Mesothelial cell of epicardium (in vitro differentiated cells): ENCODE measurements around the gene ATRIP. TPM values are rescaled to one million over a fixed set of nuclear protein-coding genes. Genes with fewer than 3 reads are reported as not detected.

Experiments used
- DNase-seq, 2 experiments: peaks; one replicate each; pipeline ENCODE4 v3.0.0; 2021; ENCODE audit warnings: low spot score in 2 of 2; ENCODE audit not compliant: unreplicated experiment in 2 of 2
- H3K27ac Mint-ChIP-seq: 2 replicates; pipeline ENCODE4 v1.8.0; 2021; ENCODE audit warnings: mixed read lengths
- H3K27me3 Mint-ChIP-seq: 2 replicates; pipeline ENCODE4 v1.8.0; 2021; ENCODE audit warnings: low read depth, mixed read lengths
- H3K36me3 Mint-ChIP-seq: 2 replicates; pipeline ENCODE4 v1.8.0; 2021; ENCODE audit warnings: mixed read lengths
- H3K4me1 Mint-ChIP-seq: 2 replicates; pipeline ENCODE4 v1.8.0; 2021; ENCODE audit warnings: mixed read lengths
- H3K4me3 Mint-ChIP-seq: 2 replicates; pipeline ENCODE4 v1.8.0; 2021; ENCODE audit warnings: mild to moderate bottlenecking, moderate library complexity, mixed read lengths
- H3K9me3 Mint-ChIP-seq: 2 replicates; pipeline ENCODE4 v1.8.0; 2021; ENCODE audit warnings: mixed read lengths
- total RNA-seq: library from RNA; stranded (reverse); gene quantifications from 3 replicates; pipeline ENCODE4 v1.2.1, GENCODE V29; 2021
- TF ChIP-seq, protein P1 (sequence below): fragments of 200-600 bp; sonication (generic); IDR thresholded peaks from one replicate; pipeline ENCODE4 v1.5.0; 2021; ENCODE audit warnings: antibody characterized with exemption; ENCODE audit not compliant: unreplicated experiment

The ATRIP gene
- total RNA-seq, 1 donor from 2014 or later, result 12.0 TPM

- no peak for DNase-seq
- Mint-ChIP-seq H3K36me3 (no peaks in the 10 kb centered on the region), H3K27me3 (no peaks in the 10 kb centered on the region), H3K4me3 (no peak overlapping the region), H3K9me3 (no peaks in the 10 kb centered on the region), H3K4me1 (peaks cover 5% of the 10 kb centered on the region), H3K27ac (no peak overlapping the region)
- TF ChIP-seq, protein P1, sequence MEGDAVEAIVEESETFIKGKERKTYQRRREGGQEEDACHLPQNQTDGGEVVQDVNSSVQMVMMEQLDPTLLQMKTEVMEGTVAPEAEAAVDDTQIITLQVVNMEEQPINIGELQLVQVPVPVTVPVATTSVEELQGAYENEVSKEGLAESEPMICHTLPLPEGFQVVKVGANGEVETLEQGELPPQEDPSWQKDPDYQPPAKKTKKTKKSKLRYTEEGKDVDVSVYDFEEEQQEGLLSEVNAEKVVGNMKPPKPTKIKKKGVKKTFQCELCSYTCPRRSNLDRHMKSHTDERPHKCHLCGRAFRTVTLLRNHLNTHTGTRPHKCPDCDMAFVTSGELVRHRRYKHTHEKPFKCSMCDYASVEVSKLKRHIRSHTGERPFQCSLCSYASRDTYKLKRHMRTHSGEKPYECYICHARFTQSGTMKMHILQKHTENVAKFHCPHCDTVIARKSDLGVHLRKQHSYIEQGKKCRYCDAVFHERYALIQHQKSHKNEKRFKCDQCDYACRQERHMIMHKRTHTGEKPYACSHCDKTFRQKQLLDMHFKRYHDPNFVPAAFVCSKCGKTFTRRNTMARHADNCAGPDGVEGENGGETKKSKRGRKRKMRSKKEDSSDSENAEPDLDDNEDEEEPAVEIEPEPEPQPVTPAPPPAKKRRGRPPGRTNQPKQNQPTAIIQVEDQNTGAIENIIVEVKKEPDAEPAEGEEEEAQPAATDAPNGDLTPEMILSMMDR, result no peak
These were observed 68.1 kb downstream of the ATRIP start for GRCh38 chr3:48514431-48515227.

Other genes starting within 250 kb of the ATRIP start
- gene CAMP, start 223.2 kb upstream of the ATRIP start, total RNA-seq, result not detected in 3 replicates
- 18.9 to 24.1 TPM (median 22.3 TPM) in 3 replicates for gene ZNF589, start 205.6 kb upstream of the ATRIP start, total RNA-seq
- 27.2 to 28.6 TPM (median 27.8 TPM) in 3 replicates for gene NME6, start 145.4 kb upstream of the ATRIP start, total RNA-seq
- gene SPINK8, start 113.1 kb upstream of the ATRIP start, total RNA-seq, result not detected in 3 replicates
- 0.47 to 0.66 TPM (median 0.51 TPM) in 3 replicates for gene FBXW12, start 74.5 kb upstream of the ATRIP start, total RNA-seq
- gene PLXNB1, start 16.7 kb upstream of the ATRIP start, total RNA-seq, result 203 to 214 TPM (median 211 TPM) in 3 replicates
- 10.7 to 12.3 TPM (median 11.5 TPM) in 3 replicates for gene CCDC51, start 6.6 kb upstream of the ATRIP start, total RNA-seq
- 183 to 192 TPM (median 186 TPM) in 3 replicates for gene TMA7, start 6.5 kb upstream of the ATRIP start, total RNA-seq
- gene SHISA5, start 57.4 kb downstream of the ATRIP start, total RNA-seq, result 154 to 167 TPM (median 156 TPM) in 3 replicates
- gene PFKFB4, start 110.1 kb downstream of the ATRIP start, total RNA-seq, result 18.2 to 22.3 TPM (median 19.4 TPM) in 3 replicates
- 0.22 to 0.60 TPM (median 0.57 TPM) in 3 replicates for gene UCN2, start 117.0 kb downstream of the ATRIP start, total RNA-seq
- 14.1 to 19.2 TPM (median 15.0 TPM) in 3 replicates for gene COL7A1, start 148.6 kb downstream of the ATRIP start, total RNA-seq
- 161 to 171 TPM (median 164 TPM) in 3 replicates for gene UQCRC1, start 162.9 kb downstream of the ATRIP start, total RNA-seq
- 0.84 TPM in 1 of 3 replicates, not detected in the others for gene TMEM89, start 175.0 kb downstream of the ATRIP start, total RNA-seq
- gene SLC26A6, start 188.7 kb downstream of the ATRIP start, total RNA-seq, result 18.0 to 22.7 TPM (median 21.6 TPM) in 3 replicates
- gene CELSR3, start 216.1 kb downstream of the ATRIP start, total RNA-seq, result 5.0 to 5.6 TPM (median 5.2 TPM) in 3 replicates
- 30.7 to 33.5 TPM (median 31.9 TPM) in 3 replicates for gene NCKIPSD, start 239.2 kb downstream of the ATRIP start, total RNA-seq